ENCODE measurements around the gene THAP11. TPM values are rescaled to one million over a fixed set of nuclear protein-coding genes. Genes with fewer than 3 reads are reported as not detected.

THAP11 gene
- total and polyA plus RNA-seq, 10 donors: 19.9 to 80.7 (median 31.9) TPM

- H3K4me1 ChIP-seq: peaks cover 5 to 30% (median 20%) of the 10 kb centered on the region in 6 donors
- TF ChIP-seq CTCF (IDR thresholded peaks at IDR 0.05 in 8 of 11, conservative IDR thresholded peaks at IDR 0.05 in 3 of 11) (no peak), POLR2A (IDR thresholded peaks at IDR 0.05) (no peak), POLR2AphosphoS5 (IDR thresholded peaks at IDR 0.05) (no peak)
- intact Hi-C loops (cut with DNase I; ENCODE audit: low total_unique reads): no loop called here
- no peaks in the 10 kb centered on the region for H3K27me3 ChIP-seq (replicated peaks in 1 of 7)
- H3K4me3 ChIP-seq: no peak overlapping the region
- DNase-seq: no peak
- no peaks in the 10 kb centered on the region for H3K9me3 ChIP-seq
- WGBS, 5 donors: 87 to 98% (median 93%) methylated on average over 2 of the region's 2 CpGs
- H3K27ac ChIP-seq: no peak overlapping the region
- H3K36me3 ChIP-seq: no peaks in the 10 kb centered on the region
Measured at GRCh38 chr16:67837811-67838210, 4.3 kb upstream of the THAP11 start.

- DNase-seq: no peak
- H3K27ac ChIP-seq: peak overlapping the region; percentile 98 to 100 (median 100)
- H3K4me3 ChIP-seq: peak overlapping the region in 5 of 8 donors; percentile 71 to 97 (median 81)
- TF ChIP-seq POLR2A (IDR thresholded peaks at IDR 0.05) (no peak), CTCF (IDR thresholded peaks at IDR 0.05 in 8 of 11, conservative IDR thresholded peaks at IDR 0.05 in 3 of 11) (no peak), POLR2AphosphoS5 (IDR thresholded peaks at IDR 0.05) (no peak)
- intact Hi-C loops (cut with DNase I; ENCODE audit: low total_unique reads): loop anchor here (10.0 kb wide), 1 partner anchor 93 kb away; the partner anchor contains the start of genes CTRL and PSMB10
- no peaks in the 10 kb centered on the region for H3K27me3 ChIP-seq (replicated peaks in 1 of 7)
- H3K36me3 ChIP-seq: no peaks in the 10 kb centered on the region
- WGBS, 5 donors: 57 to 70% (median 65%) methylated on average over 16 to 17 of the region's 17 CpGs
- peaks cover 30 to 47% (median 42%) of the 10 kb centered on the region in 6 donors for H3K4me1 ChIP-seq
- no peaks in the 10 kb centered on the region for H3K9me3 ChIP-seq
Measured at GRCh38 chr16:67841198-67841815, 813 bp upstream of the THAP11 start.

- Histone ChIP-seq H3K9me3 (no peaks in the 10 kb centered on the region), H3K27ac (peak overlapping the region; percentile 98 to 100 (median 100)), H3K27me3 (replicated peaks in 1 of 7) (no peaks in the 10 kb centered on the region), H3K4me1 (peaks cover 31 to 55% (median 49%) of the 10 kb centered on the region in 6 donors), H3K4me3 (peak overlapping the region; percentile 59 to 97 (median 81)), H3K36me3 (no peaks in the 10 kb centered on the region)
- TF ChIP-seq POLR2AphosphoS5 (IDR thresholded peaks at IDR 0.05) (peak in 2 of 3 donors; percentile 0 to 12), POLR2A (IDR thresholded peaks at IDR 0.05) (peak in 1 of 3 donors; percentile 10), CTCF (IDR thresholded peaks at IDR 0.05 in 8 of 11, conservative IDR thresholded peaks at IDR 0.05 in 3 of 11) (peak in 3 of 11 experiments; percentile 9 to 35 (median 24))
- WGBS, 5 donors: 0 to 1% (median 0%) methylated on average over 25 to 67 of the region's 67 CpGs
- peak; percentile 93 for DNase-seq
- intact Hi-C loops (cut with DNase I; ENCODE audit: low total_unique reads): loop anchor here (10.0 kb wide), 1 partner anchor 92 kb away; the partner anchor contains the start of genes CTRL and PSMB10
Measured at GRCh38 chr16:67842509-67843342, 606 bp downstream of the THAP11 start.

Data from spleen (tissue), 11 donors.